ENCODE results near the gene PRKN. TPM values are rescaled to one million over a fixed set of nuclear protein-coding genes. Genes with fewer than 3 reads are reported as not detected.

The PRKN gene
- total RNA-seq, 2 donors from 2014 or later = 6.7 to 8.2 TPM

DNA sequence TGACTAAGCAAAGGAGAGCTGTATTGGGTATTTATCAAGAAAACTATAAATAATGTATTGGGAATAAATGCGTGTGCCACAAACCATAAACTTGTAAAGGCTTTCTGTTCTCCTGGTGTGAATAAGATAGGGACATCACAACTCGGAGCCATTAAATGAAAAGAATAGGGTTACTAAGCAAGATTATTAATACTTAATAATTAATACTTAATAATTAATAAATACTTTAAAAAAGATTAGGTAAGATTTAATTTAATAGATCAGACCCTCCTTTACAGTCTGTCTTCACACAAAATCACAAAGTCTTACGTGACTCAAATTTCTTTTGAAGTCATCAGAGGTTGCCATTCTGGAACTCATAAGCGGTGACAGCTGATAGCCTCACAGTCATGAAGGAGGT is 648.9 kb downstream of the PRKN start:
- Histone ChIP-seq H3K9me3 (no peaks in the 10 kb centered on the region), H3K4me3 (no peak overlapping the region), H3K27me3 (no peaks in the 10 kb centered on the region), H3K27ac (no peak overlapping the region), H3K4me1 (no peaks in the 10 kb centered on the region), H3K36me3 (replicated peaks in 1 of 2; ENCODE audit: insufficient read depth in 1 of 2, low read depth in 2 of 2) (no peaks in the 10 kb centered on the region)
- no peak for ATAC-seq
- TF ChIP-seq POLR2A (IDR thresholded peaks at IDR 0.05) = no peak
- TF ChIP-seq, protein P1, sequence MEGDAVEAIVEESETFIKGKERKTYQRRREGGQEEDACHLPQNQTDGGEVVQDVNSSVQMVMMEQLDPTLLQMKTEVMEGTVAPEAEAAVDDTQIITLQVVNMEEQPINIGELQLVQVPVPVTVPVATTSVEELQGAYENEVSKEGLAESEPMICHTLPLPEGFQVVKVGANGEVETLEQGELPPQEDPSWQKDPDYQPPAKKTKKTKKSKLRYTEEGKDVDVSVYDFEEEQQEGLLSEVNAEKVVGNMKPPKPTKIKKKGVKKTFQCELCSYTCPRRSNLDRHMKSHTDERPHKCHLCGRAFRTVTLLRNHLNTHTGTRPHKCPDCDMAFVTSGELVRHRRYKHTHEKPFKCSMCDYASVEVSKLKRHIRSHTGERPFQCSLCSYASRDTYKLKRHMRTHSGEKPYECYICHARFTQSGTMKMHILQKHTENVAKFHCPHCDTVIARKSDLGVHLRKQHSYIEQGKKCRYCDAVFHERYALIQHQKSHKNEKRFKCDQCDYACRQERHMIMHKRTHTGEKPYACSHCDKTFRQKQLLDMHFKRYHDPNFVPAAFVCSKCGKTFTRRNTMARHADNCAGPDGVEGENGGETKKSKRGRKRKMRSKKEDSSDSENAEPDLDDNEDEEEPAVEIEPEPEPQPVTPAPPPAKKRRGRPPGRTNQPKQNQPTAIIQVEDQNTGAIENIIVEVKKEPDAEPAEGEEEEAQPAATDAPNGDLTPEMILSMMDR (IDR thresholded peaks at IDR 0.05) = no peak
- intact Hi-C loops (cut with DNase I) = no loop called here
- 46 to 67% methylated on average over 4 of the region's 4 CpGs for WGBS, 2 donors
- no peak for DNase-seq

DNA sequence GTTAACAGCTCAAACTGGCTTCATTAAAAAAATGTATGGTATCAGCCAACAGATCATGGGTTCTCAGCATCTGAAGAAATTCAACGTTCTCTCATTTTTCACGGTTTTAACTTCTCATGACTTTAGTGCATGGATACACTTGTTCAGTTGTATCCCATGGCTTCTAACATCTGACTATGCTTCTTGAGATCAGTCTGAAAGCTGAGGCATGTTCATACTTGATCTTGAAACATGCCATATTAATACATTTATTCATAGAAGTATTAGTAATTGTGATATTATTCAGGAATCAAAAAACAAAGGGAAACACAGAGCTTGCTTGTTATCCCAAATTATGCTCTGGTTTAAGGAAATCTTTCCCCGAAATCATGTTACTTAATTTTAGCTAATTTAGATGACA is 649.4 kb downstream of the PRKN start:
- H3K27ac ChIP-seq = no peak overlapping the region
- H3K27me3 ChIP-seq = no peaks in the 10 kb centered on the region
- WGBS, 2 donors = 64 to 72% methylated on average over 3 of the region's 3 CpGs
- intact Hi-C loops (cut with DNase I) = no loop called here
- no peaks in the 10 kb centered on the region for H3K4me1 ChIP-seq
- TF ChIP-seq, protein P1 (IDR thresholded peaks at IDR 0.05) = no peak
- no peak for TF ChIP-seq POLR2A (IDR thresholded peaks at IDR 0.05)
- no peak for ATAC-seq
- no peak overlapping the region for H3K4me3 ChIP-seq
- no peak for DNase-seq
- H3K9me3 ChIP-seq = no peaks in the 10 kb centered on the region
- no peaks in the 10 kb centered on the region for H3K36me3 ChIP-seq (replicated peaks in 1 of 2; ENCODE audit: insufficient read depth in 1 of 2, low read depth in 2 of 2)

DNA sequence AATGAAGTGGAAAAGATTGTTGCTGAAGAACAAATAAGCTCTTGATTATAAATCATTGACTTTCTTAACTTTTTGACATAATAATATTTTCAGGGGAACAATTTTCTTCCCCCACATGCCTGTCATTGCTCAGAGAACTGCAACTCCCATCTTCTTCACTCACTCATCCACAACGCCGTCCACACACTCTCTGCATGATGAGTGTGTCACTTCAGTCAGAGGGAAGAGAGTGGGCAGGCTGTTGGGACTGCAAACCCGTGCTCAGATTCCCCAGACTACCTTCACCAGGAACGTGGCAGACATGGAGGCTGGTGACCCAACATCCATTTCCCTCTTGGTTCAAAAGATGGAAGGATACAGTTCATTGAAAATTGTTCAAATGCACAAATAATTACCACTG is 650.8 kb downstream of the PRKN start:
- DNase-seq (no peak), ATAC-seq (no peak)
- Histone ChIP-seq H3K4me1 (no peaks in the 10 kb centered on the region), H3K36me3 (replicated peaks in 1 of 2; ENCODE audit: insufficient read depth in 1 of 2, low read depth in 2 of 2) (no peaks in the 10 kb centered on the region), H3K27me3 (no peaks in the 10 kb centered on the region), H3K4me3 (no peak overlapping the region), H3K27ac (no peak overlapping the region), H3K9me3 (no peaks in the 10 kb centered on the region)
- intact Hi-C loops (cut with DNase I) = no loop called here
- WGBS, 2 donors = 74 to 79% methylated on average over 4 of the region's 4 CpGs
- TF ChIP-seq, protein P1 (IDR thresholded peaks at IDR 0.05) = no peak
- TF ChIP-seq POLR2A (IDR thresholded peaks at IDR 0.05) = no peak

DNA sequence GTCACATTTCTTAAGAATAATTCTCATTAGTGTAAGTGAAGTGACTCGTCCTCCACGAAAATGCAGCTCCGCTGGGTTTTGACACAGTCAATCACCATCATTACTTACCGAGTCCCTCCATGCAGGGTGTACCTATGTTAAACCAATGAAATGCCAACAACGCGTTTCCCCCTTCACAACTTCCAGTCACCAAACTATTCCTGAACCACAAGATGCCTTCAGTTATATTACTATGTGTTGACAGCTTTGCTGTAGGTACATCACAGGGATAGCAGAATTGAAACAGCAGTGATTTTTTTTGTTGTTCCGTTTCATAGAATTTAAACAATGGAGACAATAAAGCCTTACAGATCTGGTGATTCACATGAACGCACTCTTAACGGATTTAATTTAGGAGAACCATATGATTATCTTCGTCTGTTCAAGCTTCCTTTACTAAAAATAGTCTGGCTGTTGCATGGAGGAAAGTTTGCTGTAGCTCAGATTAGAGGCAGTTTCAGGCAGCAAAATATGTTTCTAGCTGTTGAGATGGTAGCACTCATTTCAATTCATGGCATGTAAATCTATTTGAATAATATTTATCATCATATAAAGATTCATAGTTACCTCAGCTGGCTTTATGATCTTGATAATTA is 652.8 kb downstream of the PRKN start:
- DNase-seq = no peak
- H3K27me3 ChIP-seq = no peaks in the 10 kb centered on the region
- H3K4me3 ChIP-seq = no peak overlapping the region
- H3K9me3 ChIP-seq = no peaks in the 10 kb centered on the region
- intact Hi-C loops (cut with DNase I) = no loop called here
- TF ChIP-seq, protein P1 (IDR thresholded peaks at IDR 0.05) = no peak
- TF ChIP-seq POLR2A (IDR thresholded peaks at IDR 0.05) = no peak
- H3K4me1 ChIP-seq = no peaks in the 10 kb centered on the region
- no peaks in the 10 kb centered on the region for H3K36me3 ChIP-seq (replicated peaks in 1 of 2; ENCODE audit: insufficient read depth in 1 of 2, low read depth in 2 of 2)
- H3K27ac ChIP-seq = no peak overlapping the region
- ATAC-seq = no peak
- 90 to 92% methylated on average over 10 of the region's 10 CpGs for WGBS, 2 donors

DNA sequence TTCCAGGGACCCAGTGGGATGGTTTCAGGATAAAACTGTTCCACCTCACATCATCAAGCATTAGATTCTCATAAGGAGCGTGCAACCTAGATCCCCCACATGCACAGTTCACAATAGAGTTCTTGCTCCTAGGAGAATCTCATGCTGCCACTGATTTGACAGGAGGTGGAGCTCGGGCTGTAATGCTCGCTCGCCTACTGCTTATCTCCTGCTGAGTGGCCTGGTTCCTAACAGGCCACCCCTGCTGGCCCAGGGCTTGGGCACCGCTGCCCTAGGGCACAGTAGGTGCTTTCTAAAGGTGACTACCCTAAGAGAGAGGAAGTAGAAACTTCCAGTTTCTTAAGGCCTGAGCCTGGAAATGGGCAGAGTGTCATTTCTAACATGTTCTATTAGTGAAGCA is 656.9 kb downstream of the PRKN start:
- intact Hi-C loops (cut with DNase I) = no loop called here
- ATAC-seq = no peak
- no peak for DNase-seq
- H3K4me3 ChIP-seq = no peak overlapping the region
- WGBS, 2 donors = 70 to 82% methylated on average over 5 of the region's 5 CpGs
- TF ChIP-seq, protein P1 (IDR thresholded peaks at IDR 0.05) = no peak
- no peak for TF ChIP-seq POLR2A (IDR thresholded peaks at IDR 0.05)
- H3K27ac ChIP-seq = no peak overlapping the region
- no peaks in the 10 kb centered on the region for H3K9me3 ChIP-seq
- no peaks in the 10 kb centered on the region for H3K36me3 ChIP-seq (replicated peaks in 1 of 2; ENCODE audit: insufficient read depth in 1 of 2, low read depth in 2 of 2)
- no peaks in the 10 kb centered on the region for H3K4me1 ChIP-seq
- H3K27me3 ChIP-seq = no peaks in the 10 kb centered on the region
